Duodenal mucosa (tissue), 2 donors: ENCODE results near the gene G6PC3.
"Not testable (repeated sequence)": the region's sequence is repeated elsewhere in the genome, so short reads cannot be mapped to it uniquely, and the experiment has no call there.

ENCODE experiments used
- H3K27ac ChIP-seq: one replicate; pipeline ENCODE4 v1.7.0; 2013; ENCODE audit warnings: low read depth, low read length
- H3K27me3 ChIP-seq, 2 donors: one replicate each; pipeline ENCODE4 v1.7.0; 2013; ENCODE audit warnings: low read length in 2 of 2, control low read depth in 1 of 2; ENCODE audit not compliant: insufficient read depth in 2 of 2, control insufficient read depth in 1 of 2
- H3K36me3 ChIP-seq, 2 donors: one replicate each; pipeline ENCODE4 v1.7.0; 2013; ENCODE audit warnings: low read length in 2 of 2, control low read depth in 1 of 2; ENCODE audit not compliant: insufficient read depth in 2 of 2, control insufficient read depth in 1 of 2
- H3K4me1 ChIP-seq, 2 donors: one replicate each; pipeline ENCODE4 v1.7.0; 2013; ENCODE audit warnings: low read length in 2 of 2, control low read depth in 1 of 2; ENCODE audit not compliant: insufficient read depth in 2 of 2, control insufficient read depth in 1 of 2
- H3K4me3 ChIP-seq, 2 donors: one replicate each; pipeline ENCODE4 v1.7.0; 2013; ENCODE audit warnings: low read length in 2 of 2, low read depth in 1 of 2
- H3K9ac ChIP-seq, 2 donors: one replicate each; pipeline ENCODE4 v1.7.0; 2013; ENCODE audit warnings: low read length in 2 of 2, low read depth in 1 of 2
- H3K9me3 ChIP-seq, 2 donors: one replicate each; pipeline ENCODE4 v1.7.0; 2013; ENCODE audit warnings: low read length in 2 of 2, control low read depth in 1 of 2; ENCODE audit not compliant: control insufficient read depth in 1 of 2

Gene G6PC3, protein sequence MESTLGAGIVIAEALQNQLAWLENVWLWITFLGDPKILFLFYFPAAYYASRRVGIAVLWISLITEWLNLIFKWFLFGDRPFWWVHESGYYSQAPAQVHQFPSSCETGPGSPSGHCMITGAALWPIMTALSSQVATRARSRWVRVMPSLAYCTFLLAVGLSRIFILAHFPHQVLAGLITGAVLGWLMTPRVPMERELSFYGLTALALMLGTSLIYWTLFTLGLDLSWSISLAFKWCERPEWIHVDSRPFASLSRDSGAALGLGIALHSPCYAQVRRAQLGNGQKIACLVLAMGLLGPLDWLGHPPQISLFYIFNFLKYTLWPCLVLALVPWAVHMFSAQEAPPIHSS

DNA sequence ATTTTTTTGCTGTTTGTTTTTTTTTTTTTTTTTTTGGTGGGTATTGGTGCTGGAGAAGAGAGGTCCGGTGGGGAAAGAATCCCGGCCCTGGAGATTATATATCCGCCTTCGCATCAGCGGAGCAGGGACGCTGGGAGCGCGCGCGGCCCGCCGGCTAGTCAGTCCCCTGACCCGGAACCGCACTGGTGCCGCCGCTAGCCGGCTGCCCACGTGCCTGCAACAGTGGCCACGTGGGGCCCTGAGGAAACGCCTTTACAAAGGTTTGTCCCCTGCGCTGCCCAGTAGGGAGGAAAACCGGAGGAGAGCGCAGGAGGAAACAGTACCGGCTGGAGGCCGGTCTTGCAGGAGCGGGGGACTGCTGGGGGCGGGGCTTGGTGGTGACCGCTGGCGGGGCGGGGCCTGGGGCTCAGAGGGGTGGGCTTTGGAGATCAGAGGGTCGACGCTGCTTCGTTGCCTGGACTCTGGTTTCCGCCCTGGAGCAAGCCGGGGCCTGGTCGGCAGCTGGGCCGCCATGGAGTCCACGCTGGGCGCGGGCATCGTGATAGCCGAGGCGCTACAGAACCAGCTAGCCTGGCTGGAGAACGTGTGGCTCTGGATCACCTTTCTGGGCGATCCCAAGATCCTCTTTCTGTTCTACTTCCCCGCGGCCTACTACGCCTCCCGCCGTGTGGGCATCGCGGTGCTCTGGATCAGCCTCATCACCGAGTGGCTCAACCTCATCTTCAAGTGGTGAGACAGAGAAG is at the start of gene G6PC3:
Gene G6PC3, plus strand, starts transcription at position 281 of the 743 bp plus-strand sequence. Its CDS starts 231 bp downstream, at position 512.
- Histone ChIP-seq H3K9me3 (no peaks in the 10 kb centered on the region), H3K36me3 (peaks cover 13 to 15% of the 10 kb centered on the region in 2 donors), H3K27me3 (no peaks in the 10 kb centered on the region), H3K4me1 (peaks cover 21 to 34% of the 10 kb centered on the region in 2 donors), H3K27ac (peak within 1 kb of the TSS; percentile 87), H3K9ac (peak within 1 kb of the TSS; percentile 76 to 84), H3K4me3 (peak within 1 kb of the TSS; percentile 88 to 96)

GRCh38 chr17:44021227-44021626 is 49.3 kb upstream of the G6PC3 start:
- H3K9me3 ChIP-seq, H3K9ac ChIP-seq, H3K36me3 ChIP-seq, H3K4me3 ChIP-seq, H3K27me3 ChIP-seq, H3K27ac ChIP-seq, H3K4me1 ChIP-seq: not testable (repeated sequence)

DNA sequence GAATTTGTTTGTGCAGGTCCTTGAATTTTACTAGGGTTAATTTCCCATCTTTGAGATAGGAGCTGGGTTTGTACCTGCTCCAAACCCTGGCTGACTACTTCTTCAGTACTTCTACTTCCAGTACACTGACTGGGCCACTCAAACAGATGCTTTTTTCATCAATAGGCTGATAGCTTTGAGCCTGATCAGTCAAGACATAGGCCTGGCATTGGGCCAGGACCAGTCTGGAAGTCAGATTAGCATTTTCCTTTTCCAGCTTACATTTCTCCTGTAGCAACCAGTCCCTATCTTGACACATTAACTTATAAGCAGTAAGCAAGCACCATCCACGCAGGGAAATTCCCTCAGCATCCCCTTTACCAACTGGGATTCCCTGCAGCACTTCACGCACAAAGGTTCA is 48.3 kb upstream of the G6PC3 start:
- Histone ChIP-seq H3K4me3 (no peak overlapping the region), H3K9me3 (no peaks in the 10 kb centered on the region), H3K36me3 (peaks cover 5 to 9% of the 10 kb centered on the region in 2 donors), H3K27me3 (no peaks in the 10 kb centered on the region), H3K27ac (no peak overlapping the region), H3K4me1 (no peaks in the 10 kb centered on the region), H3K9ac (no peak overlapping the region)

DNA sequence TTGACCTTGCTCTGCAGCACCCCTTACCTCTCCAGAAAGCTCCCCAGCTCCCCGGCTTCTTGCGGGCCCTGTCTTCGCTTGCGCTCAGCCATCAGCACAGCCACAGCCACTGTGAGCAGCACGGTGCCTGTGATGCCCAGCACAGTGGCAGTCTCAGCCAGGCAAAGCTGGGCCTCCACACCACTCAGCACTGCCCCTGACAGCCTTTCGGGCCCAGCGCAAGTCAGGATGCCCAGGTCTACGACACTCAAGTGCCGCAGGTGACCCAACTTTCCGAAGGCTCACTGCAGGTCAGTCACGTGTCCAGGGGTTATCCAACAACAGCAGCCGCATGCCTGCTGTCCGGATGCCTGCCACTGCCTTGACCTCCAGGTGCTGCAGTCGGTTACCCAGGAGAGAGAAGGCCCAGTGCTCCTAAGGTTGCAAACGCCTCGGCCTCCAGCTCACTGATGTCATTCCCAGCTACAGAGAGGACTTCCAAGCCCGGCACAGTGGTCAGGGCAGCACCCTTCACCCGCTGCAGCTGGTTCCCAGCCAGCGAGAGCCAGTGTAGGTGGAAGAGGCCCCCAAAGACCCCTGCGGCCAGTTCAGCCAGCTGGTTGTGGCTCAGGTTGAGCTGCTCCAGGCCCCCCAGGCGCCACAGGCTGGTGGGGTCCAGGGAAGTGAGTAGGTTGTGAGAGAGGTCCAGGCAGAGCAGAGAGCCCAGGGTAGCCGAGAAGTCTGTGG is 46.8 kb upstream of the G6PC3 start:
- H3K36me3 ChIP-seq, result peaks cover 10 to 14% of the 10 kb centered on the region in 2 donors
- no peaks in the 10 kb centered on the region for H3K27me3 ChIP-seq
- no peak overlapping the region for H3K9ac ChIP-seq
- no peak overlapping the region for H3K4me3 ChIP-seq
- H3K4me1 ChIP-seq, result no peaks in the 10 kb centered on the region
- no peak overlapping the region for H3K27ac ChIP-seq
- no peaks in the 10 kb centered on the region for H3K9me3 ChIP-seq

- no peak overlapping the region for H3K9ac ChIP-seq
- no peak overlapping the region for H3K4me3 ChIP-seq
- peaks cover 10 to 16% of the 10 kb centered on the region in 2 donors for H3K36me3 ChIP-seq
- H3K27ac ChIP-seq, result no peak overlapping the region
- no peaks in the 10 kb centered on the region for H3K27me3 ChIP-seq
- no peaks in the 10 kb centered on the region for H3K9me3 ChIP-seq
- H3K4me1 ChIP-seq, result no peaks in the 10 kb centered on the region
Observed at GRCh38 chr17:44024271-44024663, 46.3 kb upstream of the G6PC3 start.

- Histone ChIP-seq H3K9me3 (no peaks in the 10 kb centered on the region), H3K27ac (no peak overlapping the region), H3K27me3 (no peaks in the 10 kb centered on the region), H3K4me3 (no peak overlapping the region), H3K36me3 (peaks cover 10 to 19% of the 10 kb centered on the region in 2 donors), H3K9ac (no peak overlapping the region), H3K4me1 (no peaks in the 10 kb centered on the region)
Observed at GRCh38 chr17:44024853-44025252, 45.7 kb upstream of the G6PC3 start.

DNA sequence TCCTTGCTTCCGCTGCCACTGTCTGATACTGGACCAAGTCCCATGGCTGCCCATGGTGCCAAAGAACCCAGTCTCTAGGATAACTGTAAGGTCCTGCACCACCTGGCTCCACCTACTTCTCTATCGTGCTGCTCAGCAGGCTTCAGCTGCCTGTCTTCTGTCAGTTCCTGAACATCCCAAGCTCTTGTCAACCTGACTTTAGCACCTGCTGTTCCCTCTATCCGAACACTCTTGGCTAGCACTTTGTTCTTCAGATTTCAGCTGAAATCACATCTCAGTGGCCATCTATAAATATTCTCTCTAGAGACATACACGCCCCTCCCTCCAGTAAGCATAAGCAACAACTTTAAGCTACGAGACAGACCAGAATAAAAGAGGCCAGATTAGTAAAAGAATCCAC is 40.8 kb upstream of the G6PC3 start:
- no peaks in the 10 kb centered on the region for H3K9me3 ChIP-seq
- peaks cover 24 to 26% of the 10 kb centered on the region in 2 donors for H3K36me3 ChIP-seq
- no peaks in the 10 kb centered on the region for H3K4me1 ChIP-seq
- H3K27me3 ChIP-seq, result no peaks in the 10 kb centered on the region
- H3K27ac ChIP-seq, result no peak overlapping the region
- H3K9ac ChIP-seq, result no peak overlapping the region
- H3K4me3 ChIP-seq, result no peak overlapping the region

DNA sequence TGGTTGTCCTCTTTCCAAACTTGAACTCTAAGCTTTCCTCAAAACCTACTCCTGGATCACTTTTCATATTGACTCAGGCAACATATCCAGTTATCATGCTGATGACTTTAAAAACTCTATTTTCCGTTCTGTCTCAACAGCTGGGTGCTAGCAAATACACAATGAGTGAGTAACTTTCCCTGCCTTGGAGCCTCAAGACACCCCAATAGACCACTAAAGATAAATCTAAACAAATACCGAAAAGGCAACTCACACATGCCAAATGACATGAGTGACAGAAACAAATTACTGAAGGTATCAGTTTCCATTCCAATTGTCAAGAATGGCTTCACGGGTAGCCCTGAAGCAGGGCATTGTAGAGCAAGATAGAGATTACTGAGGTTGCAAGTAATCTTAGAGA is 40.1 kb upstream of the G6PC3 start:
- Histone ChIP-seq H3K9me3 (no peaks in the 10 kb centered on the region), H3K4me3 (no peak overlapping the region), H3K9ac (no peak overlapping the region), H3K27ac (no peak overlapping the region), H3K4me1 (no peaks in the 10 kb centered on the region), H3K36me3 (peaks cover 24 to 26% of the 10 kb centered on the region in 2 donors), H3K27me3 (no peaks in the 10 kb centered on the region)

- no peak overlapping the region for H3K9ac ChIP-seq
- H3K36me3 ChIP-seq, result peaks cover 40 to 45% of the 10 kb centered on the region in 2 donors
- H3K4me3 ChIP-seq, result no peak overlapping the region
- no peaks in the 10 kb centered on the region for H3K27me3 ChIP-seq
- no peak overlapping the region for H3K27ac ChIP-seq
- H3K9me3 ChIP-seq, result no peaks in the 10 kb centered on the region
- H3K4me1 ChIP-seq, result no peaks in the 10 kb centered on the region
Observed at GRCh38 chr17:44033861-44034408, 36.6 kb upstream of the G6PC3 start.

GRCh38 chr17:44034688-44035087 is 35.8 kb upstream of the G6PC3 start:
- H3K27ac ChIP-seq, H3K9ac ChIP-seq, H3K9me3 ChIP-seq, H3K27me3 ChIP-seq, H3K4me3 ChIP-seq, H3K4me1 ChIP-seq: not testable (repeated sequence)
- H3K36me3 ChIP-seq, result peaks cover 41 to 43% of the 10 kb centered on the region in 2 donors
